B cell (primary cell): ENCODE data around the gene RAB33B. TPM values are rescaled to one million over a fixed set of nuclear protein-coding genes. Genes with fewer than 3 reads are reported as not detected.

Experiments used
- ATAC-seq: fragments of 200-7000 bp; cut with Tn5 transposase; one replicate; pipeline ENCODE4 v1.10.0; 2021; ENCODE audit warnings: low read depth, mild to moderate bottlenecking, moderate number of reproducible peaks, moderate library complexity
- CTCF ChIA-PET: fragments of 350-600 bp; sonication (Branson Sonifier 250); formaldehyde crosslinking; loops from one replicate; lab custom pipeline; 2021; ENCODE audit warnings: antibody characterized with exemption, inconsistent platforms; lab: Charles Lee
- POLR2A ChIA-PET: fragments of 350-600 bp; sonication (Branson Sonifier 250); formaldehyde crosslinking; loops from one replicate; lab custom pipeline; 2021; ENCODE audit warnings: antibody characterized with exemption; lab: Charles Lee
- DNase-seq: peaks from one replicate; pipeline ENCODE4 v3.0.0; 2013
- H2AFZ ChIP-seq: 2 replicates; pipeline ENCODE4 v1.6.1; 2012; ENCODE audit warnings: mild to moderate bottlenecking, low read depth, low read length; ENCODE audit not compliant: insufficient read depth, poor library complexity, severe bottlenecking
- H3K27ac ChIP-seq, 2 donors: 1 replicate in 1 of 2; 2 replicates in 1 of 2; pipeline ENCODE4 v1.5.1; 2012 to 2013; ENCODE audit warnings: low read length in 2 of 2, mild to moderate bottlenecking in 2 of 2, moderate library complexity in 1 of 2
- H3K27me3 ChIP-seq, 4 experiments: fragments of 200-600 bp in 1 of 4; sonication (generic) in 1 of 4; replicated peaks in 1 of 4; 1 replicate in 2 of 4; 2 replicates in 2 of 4; pipeline versions ENCODE4 v1.6.1 to v1.7.0; 2013 to 2016; ENCODE audit warnings: low read length in 3 of 4, mild to moderate bottlenecking in 2 of 4, mixed read lengths in 1 of 4, moderate library complexity in 1 of 4; ENCODE audit not compliant: insufficient read depth in 4 of 4, control insufficient read depth in 3 of 4; ENCODE audit errors: control extremely low read depth in 1 of 4
- H3K36me3 ChIP-seq, 2 experiments: replicated peaks in 1 of 2; 1 replicate in 1 of 2; 2 replicates in 1 of 2; pipeline versions ENCODE4 v1.6.1 to v1.7.1; 2013; ENCODE audit warnings: low read length in 1 of 2; ENCODE audit not compliant: insufficient read depth in 2 of 2, control insufficient read depth in 1 of 2; ENCODE audit errors: control extremely low read depth in 1 of 2, extremely low read depth in 1 of 2
- H3K4me1 ChIP-seq, 2 donors: fragments of 200-600 bp in 1 of 2; sonication (generic) in 1 of 2; 1 replicate in 1 of 2; 2 replicates in 1 of 2; pipeline versions ENCODE4 v1.5.1 to v1.6.1; 2013 to 2017; ENCODE audit warnings: low read length in 2 of 2; ENCODE audit not compliant: control insufficient read depth in 2 of 2, insufficient read depth in 2 of 2
- H3K4me2 ChIP-seq: replicated peaks from 2 replicates; pipeline ENCODE3; 2012; ENCODE audit warnings: mild to moderate bottlenecking, low read depth, low read length; ENCODE audit not compliant: poor library complexity, severe bottlenecking
- H3K4me3 ChIP-seq, 5 experiments: fragments of 200-600 bp in 1 of 5; sonication (generic) in 1 of 5; 1 replicate in 3 of 5; 2 replicates in 2 of 5; pipeline versions ENCODE4 v1.5.1 to v1.7.0; 2011 to 2016; ENCODE audit warnings: low read length in 4 of 5, mild to moderate bottlenecking in 4 of 5, low read depth in 2 of 5, control low read depth in 1 of 5, moderate library complexity in 1 of 5; ENCODE audit not compliant: insufficient read depth in 1 of 5; ENCODE audit errors: control extremely low read depth in 1 of 5, extremely low read depth in 1 of 5
- H3K79me2 ChIP-seq: fragments of 200-600 bp; sonication (generic); one replicate; pipeline ENCODE4 v1.6.0; 2016; ENCODE audit warnings: low read length; ENCODE audit not compliant: control insufficient read depth, insufficient read depth
- H3K9ac ChIP-seq: fragments of 200-600 bp; sonication (generic); 2 replicates; pipeline ENCODE4 v1.6.1; 2017; ENCODE audit warnings: mild to moderate bottlenecking, low read length, moderate library complexity
- H3K9me3 ChIP-seq, 3 donors: one replicate each; pipeline versions ENCODE4 v1.6.1 to v1.7.1; 2013; ENCODE audit warnings: low read length in 2 of 3; ENCODE audit not compliant: control insufficient read depth in 2 of 3, insufficient read depth in 1 of 3; ENCODE audit errors: control extremely low read depth in 1 of 3
- H4K20me1 ChIP-seq: 2 replicates; pipeline ENCODE4 v1.6.0; 2012; ENCODE audit warnings: mild to moderate bottlenecking, low read length; ENCODE audit not compliant: insufficient read depth, control insufficient read depth, poor library complexity, severe bottlenecking
- H3K27ac Mint-ChIP-seq: one replicate; pipeline ENCODE4 v1.8.0; 2021; ENCODE audit warnings: mixed read lengths
- H3K27me3 Mint-ChIP-seq: one replicate; pipeline ENCODE4 v1.8.0; 2021; ENCODE audit warnings: mixed read lengths
- H3K4me1 Mint-ChIP-seq: one replicate; pipeline ENCODE4 v1.8.0; 2021; ENCODE audit warnings: mixed read lengths
- H3K4me3 Mint-ChIP-seq: one replicate; pipeline ENCODE4 v1.8.0; 2021; ENCODE audit warnings: mixed read lengths
- H3K9me3 Mint-ChIP-seq: one replicate; pipeline ENCODE4 v1.8.0; 2022; ENCODE audit warnings: mixed read lengths; ENCODE audit not compliant: insufficient read depth
- EZH2 ChIP-seq: IDR thresholded peaks from 2 replicates; pipeline ENCODE4 v1.6.1; 2012; ENCODE audit warnings: borderline replicate concordance, low read depth, mild to moderate bottlenecking, moderate library complexity, low read length; ENCODE audit not compliant: insufficient read depth, poor library complexity, severe bottlenecking
- WGBS: methylation state at CpG from one replicate; pipeline ENCODE4 v1.1.5; 2013; ENCODE audit warnings: missing lambda C conversion rate; ENCODE audit not compliant: insufficient coverage; 5-methylcytosine and 5-hydroxymethylcytosine counted together
- intact Hi-C: fragments of 100-400 bp; cut with micrococcal nuclease; formaldehyde crosslinking; loops from one replicate; pipeline ENCODE4 v1.10.0; 2022
- polyA plus RNA-seq: library from polyadenylated mRNA; depleted of rRNA; stranded (reverse); fragments of >200 nt; gene quantifications from 2 replicates; pipeline ENCODE4 v1.2.3, GENCODE V29; 2012
- total RNA-seq, 2 donors: library from RNA; stranded (reverse); fragments of 120-200 nt in 1 of 2; gene quantifications; 1 replicate in 1 of 2; 2 replicates in 1 of 2; pipeline versions ENCODE4 v1.2.3 to v1.2.4, GENCODE V29; 2013 to 2022
- TF ChIP-seq, protein P1 (sequence below): fragments of 200-600 bp; IDR thresholded peaks from one replicate; pipeline ENCODE4 v1.8.0; 2022; ENCODE audit warnings: antibody characterized with exemption, mild to moderate bottlenecking

The RAB33B gene
- total and polyA plus RNA-seq, 2 donors (not counting 1 experiment from before 2014, with no cell fraction given), result 13.1 to 18.2 TPM

- no peak overlapping the region for H2AFZ ChIP-seq
- H3K4me1 ChIP-seq, result peaks cover 10 to 18% of the 10 kb centered on the region in 2 donors
- H3K4me2 ChIP-seq, result no peak overlapping the region
- H3K27me3 ChIP-seq, result no peaks in the 10 kb centered on the region
- 100% methylated on average over 1 of the region's 2 CpGs for WGBS
- no peak overlapping the region for H3K4me3 ChIP-seq
- peaks cover 0 to 18% (median 8%) of the 10 kb centered on the region in 3 donors for H3K9me3 ChIP-seq
- Mint-ChIP-seq H3K9me3 (peaks cover 12% of the 10 kb centered on the region), H3K4me3 (no peak overlapping the region), H3K4me1 (peaks cover 31% of the 10 kb centered on the region), H3K27ac (no peak overlapping the region), H3K27me3 (no peaks in the 10 kb centered on the region)
- ATAC-seq (no peak), DNase-seq (no peak)
- ChIA-PET POLR2A (no interaction called here), CTCF (interaction anchor here (1.1 kb wide), 1 partner anchor 16 kb away, joined by 4 read pairs; no protein-coding TSS in a partner anchor)
- peaks cover 56% of the 10 kb centered on the region for H4K20me1 ChIP-seq
- H3K36me3 ChIP-seq, result peaks cover 0 to 14% of the 10 kb centered on the region in 2 experiments
- no peak overlapping the region for H3K9ac ChIP-seq
- intact Hi-C loops, result no loop called here
- no peak overlapping the region for H3K27ac ChIP-seq
- peaks cover 68% of the 10 kb centered on the region for H3K79me2 ChIP-seq
- no peak for TF ChIP-seq EZH2
- TF ChIP-seq, protein P1, sequence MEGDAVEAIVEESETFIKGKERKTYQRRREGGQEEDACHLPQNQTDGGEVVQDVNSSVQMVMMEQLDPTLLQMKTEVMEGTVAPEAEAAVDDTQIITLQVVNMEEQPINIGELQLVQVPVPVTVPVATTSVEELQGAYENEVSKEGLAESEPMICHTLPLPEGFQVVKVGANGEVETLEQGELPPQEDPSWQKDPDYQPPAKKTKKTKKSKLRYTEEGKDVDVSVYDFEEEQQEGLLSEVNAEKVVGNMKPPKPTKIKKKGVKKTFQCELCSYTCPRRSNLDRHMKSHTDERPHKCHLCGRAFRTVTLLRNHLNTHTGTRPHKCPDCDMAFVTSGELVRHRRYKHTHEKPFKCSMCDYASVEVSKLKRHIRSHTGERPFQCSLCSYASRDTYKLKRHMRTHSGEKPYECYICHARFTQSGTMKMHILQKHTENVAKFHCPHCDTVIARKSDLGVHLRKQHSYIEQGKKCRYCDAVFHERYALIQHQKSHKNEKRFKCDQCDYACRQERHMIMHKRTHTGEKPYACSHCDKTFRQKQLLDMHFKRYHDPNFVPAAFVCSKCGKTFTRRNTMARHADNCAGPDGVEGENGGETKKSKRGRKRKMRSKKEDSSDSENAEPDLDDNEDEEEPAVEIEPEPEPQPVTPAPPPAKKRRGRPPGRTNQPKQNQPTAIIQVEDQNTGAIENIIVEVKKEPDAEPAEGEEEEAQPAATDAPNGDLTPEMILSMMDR, result no peak
These were observed 15.3 kb downstream of the RAB33B start for GRCh38 chr4:139469216-139469615.

- Histone ChIP-seq H3K4me1 (peaks cover 10 to 18% of the 10 kb centered on the region in 2 donors), H3K79me2 (peaks cover 63% of the 10 kb centered on the region), H3K27ac (no peak overlapping the region), H4K20me1 (peaks cover 56% of the 10 kb centered on the region), H3K27me3 (no peaks in the 10 kb centered on the region), H3K4me3 (no peak overlapping the region), H2AFZ (no peak overlapping the region), H3K4me2 (no peak overlapping the region), H3K9ac (no peak overlapping the region), H3K36me3 (peaks cover 0 to 17% of the 10 kb centered on the region in 2 experiments), H3K9me3 (peaks cover 0 to 18% (median 8%) of the 10 kb centered on the region in 3 donors)
- H3K9me3 Mint-ChIP-seq, result peaks cover 12% of the 10 kb centered on the region
- intact Hi-C loops, result no loop called here
- CTCF ChIA-PET, result interaction anchor here (1.1 kb wide), 1 partner anchor 17 kb away, joined by 4 read pairs; no protein-coding TSS in a partner anchor
- H3K27ac Mint-ChIP-seq, result no peak overlapping the region
- no peak overlapping the region for H3K4me3 Mint-ChIP-seq
- 91% methylated on average over 1 of the region's 1 CpG for WGBS
- no peak for DNase-seq
- peaks cover 31% of the 10 kb centered on the region for H3K4me1 Mint-ChIP-seq
- no peaks in the 10 kb centered on the region for H3K27me3 Mint-ChIP-seq
- POLR2A ChIA-PET, result no interaction called here
- TF ChIP-seq, protein P1, result no peak
- TF ChIP-seq EZH2, result no peak
- ATAC-seq, result no peak
These were observed 15.9 kb downstream of the RAB33B start for GRCh38 chr4:139469869-139470268.
